Measurements from ENCODE around the gene FATE1.

DNA sequence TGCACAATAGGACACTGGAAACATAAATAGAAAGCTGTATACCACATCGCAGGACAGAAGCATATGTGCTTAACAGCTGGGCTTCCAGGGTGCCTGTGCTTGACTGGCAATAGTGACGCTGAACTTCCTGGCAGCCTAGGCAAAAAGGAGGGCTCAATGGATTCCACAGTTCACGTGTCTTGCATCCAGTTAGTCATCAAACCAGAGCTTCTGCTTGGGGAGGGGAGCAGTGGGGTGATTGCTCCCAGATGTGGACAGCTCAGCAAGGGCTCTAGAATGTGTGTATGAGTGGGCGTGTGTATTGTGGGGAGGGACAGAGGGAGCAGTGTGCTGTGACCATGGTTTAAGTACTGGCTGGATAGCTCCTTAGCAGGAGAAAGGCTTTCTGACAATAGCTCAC is 18.3 kb upstream of the FATE1 start:
- no peak for TF ChIP-seq BHLHE40 (IDR thresholded peaks at IDR 0.05; ENCODE audit: borderline replicate concordance)
- TF ChIP-seq LEF1 (IDR thresholded peaks at IDR 0.05; ENCODE audit: borderline replicate concordance): no peak
- TF ChIP-seq SP1 (IDR thresholded peaks at IDR 0.05): no peak
- TF ChIP-seq ZNF384 (IDR thresholded peaks at IDR 0.05): no peak
- TF ChIP-seq FOXA1 (IDR thresholded peaks at IDR 0.05): no peak
- no peak for TF ChIP-seq ARNT (IDR thresholded peaks at IDR 0.05)
